Mammary epithelial cell (primary cell): Measurements from ENCODE around the gene ADRB1.

Source experiments
- CTCF ChIP-seq, 2 donors: IDR thresholded peaks in 1 of 2; conservative IDR thresholded peaks in 1 of 2; 2 replicates each; pipeline ENCODE4 v1.5.1; 2011 to 2012; ENCODE audit warnings: inconsistent platforms in 2 of 2, low read length in 2 of 2, mild to moderate bottlenecking in 2 of 2, control low read depth in 1 of 2, low read depth in 1 of 2; ENCODE audit not compliant: insufficient read depth in 1 of 2; ENCODE audit errors: extremely low read depth in 1 of 2
- EZH2 ChIP-seq: IDR thresholded peaks from 2 replicates; pipeline ENCODE4 v1.6.1; 2012; ENCODE audit warnings: low read length, inconsistent platforms, borderline replicate concordance

GRCh38 chr10:113995201-113995600 is 48.5 kb upstream of the ADRB1 start:
- TF ChIP-seq CTCF (conservative IDR thresholded peaks at IDR 0.05 in 1 of 2, IDR thresholded peaks at IDR 0.05 in 1 of 2; ENCODE audit: extremely low read depth in 1 of 2, insufficient read depth in 1 of 2, low read depth in 1 of 2, low read length in 2 of 2): no peak
- TF ChIP-seq EZH2: no peak
